Fibroblast of pulmonary artery (primary cell): ENCODE results near the gene ZNF638.
A peak's percentile ranks its signal among the peaks of the same experiment; 100 is the strongest.

Source experiments
- DNase-seq: peaks from one replicate; pipeline ENCODE4 v3.0.0-alpha.2; 2010; ENCODE audit warnings: low read depth
- H3K4me3 ChIP-seq: replicated peaks from 2 replicates; pipeline ENCODE4 v1.5.1; 2011; ENCODE audit warnings: low read depth, mild to moderate bottlenecking, control low read depth, low read length, moderate library complexity
- TF ChIP-seq, protein P1 (sequence below): IDR thresholded peaks from 2 replicates; pipeline ENCODE4 v1.5.1; 2011; ENCODE audit warnings: mild to moderate bottlenecking, control low read depth, low read length, inconsistent platforms; ENCODE audit errors: missing control alignments

The ZNF638 gene

DNA sequence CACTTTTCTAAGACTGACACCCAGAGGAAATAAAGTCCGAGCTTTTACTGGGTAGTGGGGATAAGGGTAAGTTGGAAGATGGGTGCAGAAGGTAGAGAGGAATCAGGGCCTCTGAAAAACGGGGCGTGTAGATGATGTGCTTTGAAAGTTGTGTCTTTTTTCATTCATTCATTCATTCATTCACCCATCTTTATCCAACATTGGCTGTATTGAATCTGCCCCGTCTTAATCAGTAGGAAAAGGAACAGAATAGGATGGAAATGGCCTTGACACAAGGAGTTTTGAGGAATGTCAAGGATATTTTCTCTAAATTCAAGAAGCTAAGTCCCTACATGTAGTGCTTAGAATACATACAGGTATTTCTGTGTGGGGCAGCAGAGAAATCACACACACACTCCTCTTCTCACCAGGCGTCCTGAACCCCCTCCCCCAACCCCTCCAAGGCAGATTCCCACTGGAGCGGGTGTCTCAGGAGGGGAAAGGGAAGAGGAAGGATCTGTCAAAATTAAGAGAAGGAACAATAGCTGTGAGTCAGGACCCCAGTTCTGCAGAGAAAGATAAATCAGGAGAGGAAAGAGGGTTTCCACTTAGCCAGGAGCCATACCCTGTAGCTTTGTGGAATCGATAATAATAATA is 135.7 kb downstream of the ZNF638 start:
- TF ChIP-seq, protein P1, sequence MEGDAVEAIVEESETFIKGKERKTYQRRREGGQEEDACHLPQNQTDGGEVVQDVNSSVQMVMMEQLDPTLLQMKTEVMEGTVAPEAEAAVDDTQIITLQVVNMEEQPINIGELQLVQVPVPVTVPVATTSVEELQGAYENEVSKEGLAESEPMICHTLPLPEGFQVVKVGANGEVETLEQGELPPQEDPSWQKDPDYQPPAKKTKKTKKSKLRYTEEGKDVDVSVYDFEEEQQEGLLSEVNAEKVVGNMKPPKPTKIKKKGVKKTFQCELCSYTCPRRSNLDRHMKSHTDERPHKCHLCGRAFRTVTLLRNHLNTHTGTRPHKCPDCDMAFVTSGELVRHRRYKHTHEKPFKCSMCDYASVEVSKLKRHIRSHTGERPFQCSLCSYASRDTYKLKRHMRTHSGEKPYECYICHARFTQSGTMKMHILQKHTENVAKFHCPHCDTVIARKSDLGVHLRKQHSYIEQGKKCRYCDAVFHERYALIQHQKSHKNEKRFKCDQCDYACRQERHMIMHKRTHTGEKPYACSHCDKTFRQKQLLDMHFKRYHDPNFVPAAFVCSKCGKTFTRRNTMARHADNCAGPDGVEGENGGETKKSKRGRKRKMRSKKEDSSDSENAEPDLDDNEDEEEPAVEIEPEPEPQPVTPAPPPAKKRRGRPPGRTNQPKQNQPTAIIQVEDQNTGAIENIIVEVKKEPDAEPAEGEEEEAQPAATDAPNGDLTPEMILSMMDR = no peak
- peak overlapping the region; percentile 62 for H3K4me3 ChIP-seq
- no peak for DNase-seq

DNA sequence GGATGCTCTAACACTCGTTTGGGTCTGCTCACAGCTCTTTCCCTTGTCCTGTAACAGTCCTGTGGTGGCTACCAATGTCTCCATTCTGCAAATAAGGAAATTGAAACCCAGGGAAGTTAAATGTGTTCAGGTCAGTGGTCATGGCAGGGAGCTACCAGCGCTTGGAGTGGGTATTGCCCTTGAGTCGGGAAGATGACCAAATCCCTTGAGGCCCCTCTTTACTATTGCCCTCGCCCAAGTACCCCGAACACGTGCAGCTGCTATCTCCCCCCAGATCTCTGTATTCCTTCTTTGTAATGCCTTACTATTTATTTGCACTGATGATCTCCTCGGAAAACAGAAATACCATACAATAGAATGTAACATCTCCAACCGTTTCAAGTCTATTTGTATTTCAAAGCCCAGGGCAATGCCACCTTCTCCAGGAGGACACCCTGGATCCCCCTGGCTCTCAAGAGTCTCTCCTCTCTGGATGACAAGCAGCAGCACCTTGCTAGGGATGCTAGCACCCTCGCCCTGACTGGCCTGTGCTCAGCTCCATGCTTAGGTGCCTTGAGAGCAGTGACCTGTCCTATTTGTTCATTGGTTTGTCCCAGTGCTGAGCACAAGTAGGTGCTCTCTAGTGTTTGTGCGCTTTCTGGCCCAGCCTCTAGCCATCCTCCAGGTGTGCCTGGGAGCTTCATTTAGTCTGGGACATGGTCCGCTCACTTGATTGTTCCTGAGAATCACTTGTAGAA is 136.9 kb downstream of the ZNF638 start:
- TF ChIP-seq, protein P1 = no peak
- DNase-seq = no peak
- H3K4me3 ChIP-seq = no peak overlapping the region

DNA sequence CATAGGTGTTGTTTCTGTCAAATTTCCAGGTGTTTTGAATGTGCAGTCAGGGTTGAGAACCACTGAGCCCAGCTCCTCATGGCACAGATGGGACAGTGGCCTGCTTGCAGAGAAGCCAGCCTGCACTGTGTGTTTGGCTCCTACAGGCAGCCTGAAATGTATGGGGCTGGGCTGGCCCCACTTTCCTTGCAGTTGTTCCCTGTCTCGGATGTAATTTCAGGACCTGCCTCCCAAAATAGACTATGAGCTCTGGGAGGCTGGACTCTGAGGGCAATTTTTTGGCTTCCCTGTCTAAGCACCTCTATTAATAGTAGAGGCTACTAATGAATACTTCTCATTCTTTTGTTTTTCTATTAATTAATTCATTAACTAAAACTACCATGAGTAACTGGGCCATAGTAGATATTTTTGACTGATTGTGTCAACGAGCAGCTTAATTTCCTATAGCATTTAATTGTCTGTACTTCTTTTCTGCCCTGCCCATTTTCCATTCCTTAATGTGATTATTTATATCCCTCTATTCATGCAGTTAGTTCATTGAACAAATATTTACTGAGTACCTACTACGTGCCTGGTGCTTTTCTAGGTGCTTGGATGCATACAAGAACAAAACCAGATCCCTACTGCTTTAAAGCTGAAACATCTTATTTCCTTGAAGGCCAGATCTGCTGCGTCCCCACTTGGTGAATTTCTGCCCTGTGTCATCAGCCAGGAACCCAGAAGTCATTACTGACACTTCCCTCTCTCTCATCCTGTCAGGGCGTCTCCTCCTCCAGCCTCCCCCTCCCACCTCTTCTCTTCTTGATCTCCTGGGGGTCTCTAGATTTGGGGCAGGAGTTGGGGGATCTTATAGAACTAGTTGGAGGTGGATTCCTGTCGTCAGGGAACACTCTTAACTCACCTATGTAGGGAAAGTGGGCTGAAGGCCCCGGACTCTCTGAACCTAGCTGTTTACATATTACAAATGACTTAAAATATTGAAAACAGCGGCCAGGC is 138.1 kb downstream of the ZNF638 start:
- TF ChIP-seq, protein P1 = no peak
- H3K4me3 ChIP-seq = no peak overlapping the region
- no peak for DNase-seq

DNA sequence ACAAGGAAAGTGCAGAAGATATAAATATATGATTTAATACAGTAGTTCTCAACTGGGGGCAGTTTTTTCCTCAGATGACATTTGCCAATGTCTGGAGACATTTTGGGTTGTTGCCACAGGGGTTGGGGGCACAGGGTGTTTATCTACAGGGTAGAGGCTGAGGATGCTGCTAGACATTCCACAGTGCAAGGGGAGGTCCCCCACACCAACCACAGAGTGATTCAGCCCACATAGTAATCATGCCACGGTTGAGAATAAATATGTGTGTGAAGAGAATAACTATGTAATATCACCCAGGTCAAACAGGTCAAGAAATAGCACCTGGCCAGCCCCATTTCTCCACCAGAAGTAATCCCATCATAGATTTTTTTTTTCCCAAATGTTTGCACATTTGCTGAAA is 139.7 kb downstream of the ZNF638 start:
- peak; percentile 50 for DNase-seq

DNA sequence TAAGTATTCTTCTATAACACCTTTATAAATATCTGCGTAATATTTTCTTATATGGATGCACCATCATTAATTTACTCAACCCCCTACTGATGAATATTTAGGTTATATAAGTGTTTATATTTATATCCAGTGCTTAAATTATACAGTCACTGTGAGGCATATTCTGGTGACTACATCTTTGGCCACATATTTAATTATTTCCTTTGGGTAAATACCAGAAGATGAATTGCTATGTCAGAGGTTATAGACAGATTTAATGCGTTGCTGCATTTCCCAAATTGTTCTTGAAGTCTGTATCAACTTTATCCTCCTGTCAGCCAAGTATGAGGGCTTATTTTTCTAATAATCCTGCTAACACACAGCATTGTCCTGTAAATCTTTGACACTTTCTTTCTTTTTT is 140.4 kb downstream of the ZNF638 start:
- TF ChIP-seq, protein P1 = no peak
- no peak for DNase-seq
- H3K4me3 ChIP-seq = no peak overlapping the region

More for the DNA sequence above, 139.7 kb downstream of the ZNF638 start:
- H3K4me3 ChIP-seq = no peak overlapping the region
- TF ChIP-seq, protein P1 = no peak

DNA sequence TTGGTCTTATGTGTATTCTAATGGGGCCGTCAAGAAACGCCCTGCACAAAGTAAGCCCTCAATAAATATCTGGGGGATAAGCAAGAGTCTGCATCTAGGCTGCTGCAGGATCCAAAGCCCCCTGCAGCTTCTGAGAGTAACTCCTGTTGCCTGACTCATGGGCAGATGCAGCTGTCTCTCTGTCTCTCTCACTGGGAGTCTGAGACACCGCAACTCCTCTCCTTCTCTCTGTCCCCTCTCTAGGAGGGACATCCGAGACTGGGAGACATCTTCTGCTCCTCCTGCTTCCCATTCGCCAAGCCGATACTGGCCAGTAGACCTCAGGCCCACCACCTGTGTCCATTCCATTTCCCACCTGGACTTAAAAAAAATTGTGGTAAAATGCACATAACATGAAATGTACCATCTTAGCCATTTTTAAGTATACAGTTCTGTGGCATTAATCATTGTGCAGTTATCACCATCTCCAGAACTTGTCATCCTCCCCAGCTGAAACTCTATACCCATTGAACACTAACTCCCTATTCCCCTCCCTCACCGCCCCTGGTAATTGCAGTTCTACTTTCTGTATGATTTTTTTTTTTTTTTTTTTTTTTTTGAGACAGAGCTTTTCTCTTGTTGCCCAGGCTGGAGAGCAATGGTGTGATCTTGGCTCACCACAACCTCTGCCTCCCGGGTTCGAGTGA is 141.9 kb downstream of the ZNF638 start:
- TF ChIP-seq, protein P1 = no peak
- H3K4me3 ChIP-seq = no peak overlapping the region

More for the DNA sequence above, 141.9 kb downstream of the ZNF638 start:
- DNase-seq = no peak
